T-helper 22 cell (primary cell): Measurements from ENCODE around the gene DNM2.

ENCODE experiments used
- DNase-seq: peaks from one replicate; pipeline ENCODE4 v3.0.0-alpha.2; 2020; ENCODE audit warnings: low read depth

DNM2 gene

DNA sequence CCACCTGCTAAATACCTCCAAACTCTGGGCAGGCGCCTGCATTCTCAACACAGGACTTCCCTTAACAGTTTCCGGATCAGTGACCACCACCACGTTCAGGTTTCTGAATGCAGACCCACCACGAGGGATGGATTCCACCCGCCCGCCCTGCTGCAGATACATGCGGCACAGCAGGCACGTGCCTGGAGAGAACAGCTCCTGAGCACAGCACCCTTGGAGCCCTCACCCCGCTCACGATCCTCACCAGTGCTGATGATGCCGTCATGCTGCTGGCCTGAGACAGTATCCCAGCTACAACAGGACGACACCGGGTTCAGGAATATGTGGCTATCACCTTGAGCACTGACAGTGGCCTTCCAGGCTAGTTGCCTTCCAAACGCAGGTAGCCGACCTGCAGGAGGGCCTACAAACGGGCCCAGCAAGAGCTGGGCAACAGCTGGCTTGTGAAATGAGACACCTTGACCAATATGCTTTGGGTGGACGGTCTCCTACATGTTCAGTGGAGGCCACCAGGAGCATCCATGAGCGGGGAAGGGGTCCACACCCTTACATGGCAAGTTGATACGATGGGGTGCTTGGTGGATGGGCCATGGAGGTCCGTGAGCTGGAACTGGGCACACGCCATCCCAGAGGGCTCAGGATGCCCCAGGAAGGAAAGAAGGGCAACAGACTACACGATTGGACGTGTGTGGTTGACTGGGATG is 26.5 kb upstream of the DNM2 start:
- DNase-seq = no peak

DNA sequence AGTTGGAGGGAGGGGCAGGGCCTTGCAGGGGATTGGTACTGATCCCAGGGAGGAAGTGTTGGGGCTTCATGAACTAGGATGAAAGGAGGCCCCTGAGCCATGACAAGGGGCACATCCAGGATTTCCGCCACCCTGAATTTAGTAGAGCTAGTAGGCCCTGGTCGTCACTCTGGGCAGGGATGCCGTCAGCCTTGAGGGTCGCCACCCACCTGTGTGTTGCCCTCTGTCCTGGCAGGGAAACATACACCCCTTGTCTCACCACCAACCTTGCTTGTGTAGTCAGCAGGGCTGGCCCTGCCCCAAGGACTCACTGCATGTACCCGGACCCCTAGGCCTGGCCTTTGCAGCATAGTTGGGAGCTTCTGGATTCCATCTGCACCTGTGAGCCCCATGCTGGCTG is 26.0 kb upstream of the DNM2 start:
- DNase-seq = no peak

DNA sequence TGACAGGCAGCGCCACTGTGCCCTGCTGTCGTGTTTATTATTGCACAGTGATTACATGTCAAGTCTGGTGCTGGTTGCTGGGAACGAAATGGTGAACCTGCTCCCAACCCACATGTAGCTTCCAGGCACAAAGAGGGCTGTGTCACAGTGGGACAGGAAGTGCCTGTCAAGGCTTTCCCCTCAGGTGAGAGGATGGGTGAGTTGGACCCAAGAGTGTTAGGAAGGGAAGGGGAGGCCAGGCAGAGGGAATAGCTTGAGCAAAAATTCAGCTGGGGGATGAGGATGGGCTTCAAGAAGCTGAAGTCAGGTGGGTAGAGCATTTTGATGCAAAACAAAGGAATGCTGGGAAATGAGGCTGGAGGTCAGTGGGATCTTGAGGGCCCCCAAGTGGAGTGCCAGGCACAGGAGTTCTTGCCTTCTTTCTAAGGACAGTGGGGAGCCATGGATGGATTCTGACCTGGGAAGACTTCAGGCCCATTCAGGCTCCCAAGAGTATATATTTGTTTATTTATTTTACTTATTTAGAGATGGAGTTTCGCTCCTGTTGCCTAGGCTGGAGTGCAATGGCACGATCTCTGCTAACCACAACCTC is 25.1 kb upstream of the DNM2 start:
- DNase-seq = no peak

DNA sequence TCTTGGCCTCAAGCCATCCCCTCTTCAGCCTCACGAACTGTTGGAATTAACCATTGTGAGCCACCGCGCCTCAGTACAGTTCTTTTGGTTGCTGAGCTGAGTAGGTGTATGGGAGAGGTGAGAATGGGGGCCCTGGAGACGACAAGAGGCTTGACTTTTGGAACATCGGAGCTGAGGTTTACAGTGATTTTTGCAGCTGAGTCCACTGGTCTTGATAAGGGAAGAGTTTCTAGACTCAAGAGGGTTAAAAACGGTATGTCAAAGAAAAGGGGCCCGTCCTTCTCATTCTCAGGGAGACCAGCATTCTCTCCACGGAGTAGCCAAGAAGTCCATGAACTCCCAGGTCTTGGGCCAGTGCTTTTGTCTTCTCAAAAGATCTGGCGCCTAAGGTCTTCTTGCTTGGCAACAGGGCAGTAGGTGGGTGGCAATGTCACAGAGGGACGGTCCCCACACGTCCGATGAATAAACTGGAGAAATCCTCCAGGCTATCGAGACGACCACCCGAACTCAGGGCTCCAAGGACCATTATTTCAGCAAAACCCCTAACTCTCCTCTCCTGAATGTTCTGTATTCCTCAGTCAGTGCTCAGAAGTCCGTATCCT is 23.1 kb upstream of the DNM2 start:
- DNase-seq = no peak

DNA sequence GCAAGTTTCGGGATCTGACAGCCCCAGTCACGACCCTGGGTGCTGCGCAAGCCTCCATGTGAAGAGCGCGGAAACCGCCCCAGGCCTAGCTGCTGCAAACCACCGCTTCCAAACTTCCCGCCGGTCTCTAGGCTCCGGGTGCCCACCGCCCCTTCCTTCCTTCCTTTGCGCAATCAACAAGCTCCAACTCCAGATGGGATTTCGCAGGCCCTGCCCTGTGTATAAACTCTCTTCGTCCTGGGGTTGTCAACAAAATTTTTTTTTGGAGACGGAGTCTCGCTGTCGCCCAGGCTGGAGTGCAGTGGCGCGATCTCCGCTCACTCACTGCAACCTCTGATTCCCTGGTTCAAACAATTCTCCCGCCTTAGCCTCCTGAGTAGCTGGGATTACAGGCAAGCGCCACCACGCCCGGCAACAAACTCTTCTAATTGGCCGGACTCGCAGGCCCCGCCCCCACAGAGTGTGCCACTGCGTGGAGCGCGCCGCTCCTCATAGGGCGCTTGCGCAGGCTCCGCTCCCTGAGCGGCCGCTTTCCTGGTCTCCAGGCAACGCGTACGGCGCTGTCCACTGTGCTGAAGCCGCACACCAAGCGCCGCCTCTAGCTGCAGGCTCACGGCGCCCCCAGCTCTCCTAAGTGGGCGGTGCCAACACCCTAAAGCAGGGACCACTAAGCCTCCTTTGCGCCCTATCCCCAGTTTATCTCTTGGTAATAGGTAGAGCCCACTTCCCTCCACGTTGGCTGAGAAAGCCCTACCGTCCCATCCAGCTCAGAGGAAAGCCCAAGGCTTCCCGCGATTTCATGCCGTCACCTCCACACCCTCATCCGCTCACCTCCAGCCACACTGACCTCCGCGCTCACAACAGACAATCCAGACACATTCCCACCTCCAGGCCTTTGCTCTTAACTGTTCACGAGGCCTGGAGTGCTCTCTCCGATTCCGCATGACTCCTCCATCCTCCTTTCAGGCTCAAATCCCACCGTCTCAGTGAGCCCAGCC is 22.2 kb upstream of the DNM2 start:
- DNase-seq = peak; percentile 70

DNA sequence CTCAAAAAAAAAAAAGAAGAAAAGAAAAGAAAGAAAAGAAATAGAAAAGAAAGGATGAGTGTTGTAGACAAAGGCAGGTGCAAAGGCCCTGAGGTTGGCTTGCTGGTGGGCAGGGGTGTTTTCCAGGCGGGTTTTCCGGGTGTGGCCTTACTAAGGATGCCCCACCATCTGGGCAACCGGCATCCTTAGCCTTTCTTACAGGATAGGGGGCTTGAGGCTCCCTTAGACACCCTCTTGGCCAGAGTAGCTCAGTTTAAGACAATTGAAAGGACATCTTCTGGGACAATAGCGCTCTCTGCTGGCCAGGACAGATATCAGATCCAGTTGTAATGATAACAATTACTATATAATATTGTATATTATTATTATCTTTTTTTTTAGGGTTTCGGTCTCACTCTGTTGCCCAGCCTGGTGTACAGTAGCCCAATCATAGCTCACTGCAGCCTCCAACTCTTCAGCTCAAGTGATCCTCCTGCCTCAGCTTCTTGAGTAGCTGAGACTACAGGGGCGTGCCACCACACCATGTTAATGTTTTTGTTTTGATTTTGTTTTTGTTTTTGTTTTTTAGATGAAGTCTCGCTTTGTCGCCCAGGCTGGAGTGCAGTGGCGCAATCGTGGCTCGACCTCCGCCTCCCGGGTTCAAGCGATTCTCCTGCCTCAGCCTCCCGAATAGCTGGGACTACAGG is 18.1 kb upstream of the DNM2 start:
- peak; percentile 38 for DNase-seq

DNA sequence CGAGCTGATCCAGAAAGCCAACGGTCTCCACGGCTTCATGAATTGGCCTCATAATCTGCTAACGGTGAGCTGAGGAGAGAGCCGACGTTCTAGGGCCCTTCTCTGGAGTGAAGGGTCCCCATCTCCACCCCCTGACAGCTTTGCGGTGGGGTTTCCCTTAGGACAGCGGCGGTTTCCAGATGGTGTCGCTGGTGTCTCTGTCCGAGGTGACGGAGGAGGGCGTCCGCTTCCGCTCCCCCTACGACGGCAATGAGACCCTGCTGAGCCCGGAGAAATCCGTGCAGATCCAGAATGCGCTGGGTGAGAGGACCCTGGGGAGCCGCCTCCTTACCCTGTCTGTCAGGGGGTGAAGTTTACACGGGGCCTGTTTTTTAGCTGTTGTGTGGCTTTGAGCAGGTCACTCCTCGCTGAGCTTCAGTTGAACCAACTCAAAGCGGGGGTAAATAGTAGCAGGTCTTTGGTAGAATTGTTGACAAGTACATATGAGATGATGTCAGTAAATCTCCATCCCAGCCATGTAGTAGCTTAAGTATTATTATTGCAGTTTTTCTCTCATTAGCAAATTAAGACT is 15.8 kb upstream of the DNM2 start:
- no peak for DNase-seq

DNA sequence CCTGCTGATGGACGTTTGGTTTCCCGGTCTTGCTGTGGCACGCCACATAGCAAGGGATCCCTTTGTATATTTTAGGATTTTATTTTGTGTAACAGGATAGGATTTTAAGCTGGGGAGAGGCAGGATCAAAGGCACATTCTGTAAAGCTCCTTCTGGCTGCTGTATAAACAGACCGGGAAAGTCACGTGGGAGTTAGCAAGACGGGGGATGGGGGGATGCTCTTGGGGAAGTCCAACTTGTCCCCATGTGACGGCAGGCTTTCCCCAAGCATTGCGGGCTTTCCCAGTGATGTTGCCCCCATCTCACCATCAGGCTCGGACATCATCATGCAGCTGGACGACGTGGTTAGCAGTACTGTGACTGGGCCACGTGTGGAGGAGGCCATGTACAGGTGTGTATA is 10.9 kb upstream of the DNM2 start:
- DNase-seq = no peak

DNA sequence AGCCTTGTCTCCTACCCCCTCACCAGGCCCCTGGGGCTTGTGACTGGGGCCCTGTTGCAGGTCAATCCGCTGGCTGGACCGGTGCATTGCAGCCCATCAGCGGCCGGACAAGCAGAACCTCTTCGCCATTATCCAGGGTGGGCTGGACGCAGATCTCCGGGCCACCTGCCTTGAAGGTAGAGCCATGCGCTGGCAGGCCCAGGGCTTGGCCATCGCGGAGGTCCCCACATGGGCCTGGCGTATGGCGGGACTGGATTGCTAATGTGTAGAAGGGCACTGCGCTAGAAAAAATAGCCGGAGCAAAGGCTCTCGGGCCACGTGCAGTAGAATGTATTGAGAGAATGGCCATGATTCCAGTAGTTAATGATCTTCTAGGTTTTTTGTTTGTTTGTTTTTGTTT is 10.4 kb upstream of the DNM2 start:
- DNase-seq = no peak

DNA sequence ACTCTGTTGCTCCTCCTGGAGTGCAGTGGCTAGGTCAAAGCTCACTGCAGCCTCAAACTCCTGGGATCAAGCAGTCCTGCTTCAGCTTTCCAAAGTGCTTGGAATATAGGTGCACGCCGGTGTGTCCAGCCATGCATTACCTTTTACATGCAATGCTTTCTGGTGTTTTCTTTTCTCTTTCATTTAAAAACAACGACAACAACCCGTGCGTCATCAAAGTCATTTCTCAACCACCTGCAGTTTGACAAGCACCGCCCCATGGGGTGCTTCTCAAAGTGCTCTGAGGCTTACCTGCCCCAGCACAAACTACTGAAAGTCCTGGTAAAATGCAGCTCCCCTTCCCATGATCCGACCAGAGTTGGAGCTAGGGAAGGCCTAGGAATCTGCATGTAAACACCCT is 9.6 kb upstream of the DNM2 start:
- no peak for DNase-seq

DNA sequence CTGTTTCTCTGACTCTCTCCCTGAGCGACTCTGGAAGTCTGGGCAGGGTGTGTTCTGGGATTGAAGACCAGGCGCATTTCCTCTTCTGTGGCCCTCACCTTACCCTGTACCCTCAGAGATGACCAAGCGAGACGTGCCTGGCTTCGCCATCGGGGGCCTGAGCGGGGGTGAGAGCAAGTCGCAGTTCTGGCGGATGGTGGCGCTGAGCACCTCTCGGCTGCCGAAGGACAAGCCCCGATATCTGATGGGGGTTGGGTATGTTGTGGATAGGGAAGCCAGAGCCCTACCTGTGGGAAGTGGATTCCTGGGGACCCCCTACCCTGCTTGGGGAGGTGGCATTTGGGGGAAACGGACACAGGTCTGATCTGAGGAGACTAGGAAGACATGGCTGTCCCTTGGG is 5.8 kb upstream of the DNM2 start:
- DNase-seq = no peak

DNA sequence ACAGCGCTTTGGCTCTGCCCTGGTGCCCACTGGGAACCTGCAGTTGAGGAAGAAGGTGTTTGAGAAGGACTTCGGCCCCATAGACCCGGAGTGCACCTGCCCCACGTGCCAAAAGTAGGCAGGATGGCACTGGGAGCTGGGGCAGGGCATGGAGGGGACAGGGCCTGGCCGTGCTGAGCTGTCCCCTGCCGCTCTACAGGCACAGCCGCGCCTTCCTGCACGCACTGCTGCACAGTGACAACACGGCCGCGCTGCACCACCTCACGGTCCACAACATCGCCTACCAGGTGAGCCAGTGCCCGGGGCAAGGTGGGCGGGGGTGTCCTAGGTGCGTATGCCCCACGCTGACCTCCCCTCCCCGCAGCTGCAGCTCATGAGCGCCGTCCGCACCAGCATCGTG is 5.1 kb upstream of the DNM2 start:
- DNase-seq = no peak

DNA sequence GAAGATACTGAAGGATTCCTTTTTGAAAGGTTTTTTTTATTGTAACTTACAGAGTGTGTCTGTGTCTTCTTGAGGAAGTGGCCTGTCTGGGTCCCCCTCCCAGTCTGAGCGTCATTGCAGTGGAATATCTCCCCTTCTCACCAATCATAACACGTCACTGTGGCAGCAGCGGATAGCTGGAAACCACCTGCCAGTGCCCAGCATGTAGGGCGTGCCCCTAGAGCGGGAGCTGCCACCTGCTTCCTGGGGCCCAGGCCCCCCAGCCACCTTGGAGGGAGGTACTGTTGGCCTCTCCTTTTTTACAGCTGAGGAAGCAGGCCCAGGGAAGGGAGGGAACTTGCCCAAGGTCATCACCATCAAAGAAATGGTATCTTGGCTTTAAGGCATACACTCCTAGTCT is 4.6 kb upstream of the DNM2 start:
- DNase-seq = no peak

DNA sequence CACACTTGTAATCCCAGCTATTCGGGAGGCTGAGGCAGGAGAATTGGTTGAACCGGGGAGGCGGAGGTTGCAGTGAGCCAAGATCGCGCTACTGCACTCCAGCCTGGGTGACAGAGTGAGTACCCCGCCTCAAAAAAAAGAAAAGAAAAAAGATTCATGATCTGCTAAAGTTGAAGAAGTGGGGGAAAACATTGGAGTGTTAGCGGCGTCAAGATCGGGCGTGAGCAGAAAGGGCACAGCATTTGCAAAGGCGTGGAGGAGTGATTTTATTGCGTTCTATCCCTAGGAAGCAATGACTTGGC is 874 bp upstream of the DNM2 start:
- DNase-seq = no peak

DNA sequence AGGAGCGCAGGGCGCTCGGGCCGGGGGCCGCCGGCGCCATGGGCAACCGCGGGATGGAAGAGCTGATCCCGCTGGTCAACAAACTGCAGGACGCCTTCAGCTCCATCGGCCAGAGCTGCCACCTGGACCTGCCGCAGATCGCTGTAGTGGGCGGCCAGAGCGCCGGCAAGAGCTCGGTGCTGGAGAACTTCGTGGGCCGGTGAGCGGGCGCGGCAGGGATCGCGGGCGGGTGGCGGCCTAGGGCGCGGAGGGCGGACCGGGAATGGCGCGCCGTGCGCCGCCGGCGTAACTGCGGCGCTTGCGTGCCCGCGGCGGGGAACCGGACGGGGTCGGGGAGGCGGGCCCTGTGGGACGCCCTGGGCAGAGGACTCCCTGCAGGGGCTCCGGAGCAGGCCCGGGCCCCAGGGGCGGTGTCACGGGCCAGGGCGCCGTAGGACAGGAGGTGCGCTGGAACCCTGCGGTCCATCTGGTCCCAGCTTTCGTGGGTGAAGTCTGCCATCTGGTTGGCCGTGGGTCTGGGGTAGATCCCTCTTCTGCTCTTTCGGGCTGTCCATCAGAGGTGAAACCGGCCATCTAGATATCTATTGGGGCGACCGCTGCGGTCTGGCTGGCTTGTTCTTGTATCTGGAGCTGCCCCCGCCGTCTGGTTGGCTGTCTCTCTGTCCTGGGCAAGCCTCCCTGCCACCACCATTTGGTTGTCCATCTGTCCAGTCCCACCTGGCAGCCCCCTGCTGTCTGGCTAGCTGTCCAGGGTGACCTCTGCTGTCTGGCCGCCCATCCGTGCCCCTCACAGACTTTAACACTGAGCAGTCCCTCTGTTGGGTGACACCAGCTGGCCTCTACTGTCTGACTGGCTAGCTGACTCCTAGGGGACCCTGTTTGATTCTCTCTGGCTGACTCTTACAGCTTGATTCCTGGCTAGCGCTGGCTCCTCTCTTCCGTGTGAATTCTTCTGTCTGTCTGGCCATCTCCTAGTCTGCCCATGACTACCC is 622 bp downstream of the DNM2 start:
- DNase-seq = peak; percentile 30

DNA sequence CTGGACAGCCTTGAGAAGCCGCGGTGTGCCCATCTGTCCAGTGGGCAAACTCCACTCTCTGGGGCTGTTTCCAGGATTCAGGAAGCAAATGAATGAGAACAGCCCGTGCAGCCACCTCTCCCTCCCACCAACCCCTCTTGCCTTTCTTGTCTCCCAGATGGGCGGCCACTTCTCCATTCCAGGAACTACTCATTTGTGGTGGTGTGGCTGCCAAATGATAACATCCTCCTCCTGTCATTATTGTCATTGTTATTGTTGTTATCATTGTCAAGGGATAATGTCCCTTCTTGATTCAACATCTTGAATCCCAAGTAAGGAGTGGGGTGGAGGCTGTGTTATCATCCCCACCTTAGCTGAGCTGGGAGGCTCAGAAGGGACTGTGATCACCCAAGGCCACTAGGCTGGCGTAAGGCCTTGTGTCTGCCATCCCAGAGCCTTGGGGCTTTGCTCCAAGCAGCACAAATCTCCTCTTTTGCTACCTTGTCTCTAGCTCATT is 1.6 kb downstream of the DNM2 start:
- no peak for DNase-seq

DNA sequence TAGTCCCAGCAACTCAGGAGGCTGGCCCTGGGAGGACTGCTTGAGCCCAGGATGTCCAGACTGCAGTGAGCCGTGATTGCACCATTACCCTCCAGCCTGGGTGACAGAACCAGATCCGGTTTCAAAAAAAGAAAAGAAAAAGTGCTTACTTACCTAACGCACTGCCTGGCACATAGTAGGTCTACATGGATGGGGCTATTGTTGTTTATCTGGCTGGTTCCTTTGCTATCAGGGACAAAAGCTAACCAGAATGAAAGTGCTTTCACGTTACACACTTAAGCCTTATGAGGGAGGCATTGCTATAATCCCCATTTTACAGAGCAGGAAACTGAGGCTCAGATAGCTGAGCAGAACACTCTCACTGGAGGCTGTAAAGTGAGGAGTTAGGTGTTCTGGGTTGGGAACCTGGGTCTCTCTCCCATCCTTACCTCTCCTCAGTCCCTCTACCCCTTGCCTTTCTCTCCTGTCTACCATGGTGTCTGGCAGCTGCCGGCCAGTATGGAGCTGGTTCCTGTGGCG is 2.8 kb downstream of the DNM2 start:
- no peak for DNase-seq

DNA sequence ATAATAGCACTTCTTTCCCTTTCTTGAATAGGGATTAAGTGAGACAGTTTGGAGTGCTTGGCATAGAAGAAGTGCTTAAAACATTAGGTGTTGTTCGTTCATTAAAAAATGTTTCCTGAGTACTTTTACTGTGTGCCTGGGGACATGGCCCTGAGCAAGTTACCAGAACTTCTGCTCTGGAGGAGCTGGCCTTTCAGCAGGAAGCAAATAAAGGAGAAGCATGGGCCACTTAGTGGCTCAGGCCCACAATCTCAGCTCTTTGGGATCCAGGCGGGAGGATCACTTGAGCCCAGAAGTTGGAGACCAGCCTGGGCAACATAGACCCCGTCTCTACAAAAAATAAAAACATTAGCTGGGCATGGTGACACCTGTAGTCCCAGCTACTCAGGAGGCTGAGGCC is 5.7 kb downstream of the DNM2 start:
- no peak for DNase-seq

DNA sequence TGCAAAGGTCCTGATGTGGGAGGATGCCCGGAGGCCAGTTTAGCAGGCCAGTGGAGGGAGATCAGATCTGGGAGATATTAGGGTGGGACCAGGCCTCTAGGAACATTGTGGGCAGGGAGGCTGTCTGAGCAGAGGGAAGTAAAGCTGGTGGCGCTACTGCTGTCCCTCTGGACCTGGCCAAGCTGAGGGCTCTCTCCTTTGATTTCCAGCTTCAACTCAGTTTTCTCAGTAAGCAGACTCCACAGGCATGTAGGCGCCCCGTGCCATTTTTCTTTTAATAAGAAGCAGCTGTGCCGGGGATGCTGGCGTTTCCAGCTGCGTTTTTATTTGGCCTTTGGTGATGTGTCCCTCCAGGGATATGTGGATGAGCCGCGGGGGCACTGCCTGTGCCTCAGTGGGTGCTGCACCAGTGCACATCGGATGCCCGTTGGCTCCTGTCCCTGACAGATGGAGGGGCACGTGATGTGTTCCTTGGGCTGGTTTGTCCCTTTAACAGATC is 6.7 kb downstream of the DNM2 start:
- DNase-seq = no peak

DNA sequence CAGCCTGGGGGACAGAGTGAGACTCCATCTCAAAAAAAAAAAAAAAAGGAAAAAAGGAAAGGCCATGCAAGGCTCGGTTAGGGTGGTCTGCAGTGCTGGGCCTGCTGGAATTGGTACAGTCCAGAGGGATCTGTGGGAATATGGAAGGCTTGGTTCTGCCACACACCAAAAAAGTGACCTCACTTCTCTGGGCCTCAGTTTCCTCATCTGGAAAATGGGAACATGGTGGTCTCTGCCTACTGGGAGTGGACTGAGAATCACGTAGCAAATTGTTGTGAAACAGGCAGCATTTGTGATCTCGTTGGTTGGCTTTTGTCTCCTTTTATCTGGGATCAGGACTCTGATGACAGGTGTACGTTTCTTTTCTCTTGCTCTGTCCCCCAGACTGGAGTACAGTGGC is 7.5 kb downstream of the DNM2 start:
- DNase-seq = no peak
